SK-N-SH (cell line): Measurements from ENCODE around the gene FAM53A. TPM values are rescaled to one million over a fixed set of nuclear protein-coding genes. Genes with fewer than 3 reads are reported as not detected.

ENCODE experiments used
- CTCF ChIA-PET: fragments of 300-600, 350-600 bp; formaldehyde crosslinking; extraction: SDS; loops from one replicate; lab custom pipeline; 2021; lab: Yijun Ruan, JAX
- POLR2A ChIA-PET: fragments of 350-600 bp; sonication (Branson Sonifier 250); formaldehyde crosslinking; extraction: SDS; loops from one replicate; lab custom pipeline; 2020; ENCODE audit warnings: antibody characterized with exemption, inconsistent platforms; lab: Yijun Ruan, JAX
- DNase-seq: peaks from one replicate; pipeline ENCODE4 v3.0.0; 2012
- H2AFZ ChIP-seq: fragments of 200-600 bp; sonication (generic); 2 replicates; pipeline ENCODE4 v1.8.1; 2016; ENCODE audit warnings: antibody characterized with exemption, mild to moderate bottlenecking, low read depth
- H3F3A ChIP-seq: fragments of 200-600 bp; sonication (generic); replicated peaks from 2 replicates; pipeline ENCODE3; 2016; ENCODE audit warnings: antibody characterized with exemption, mild to moderate bottlenecking; ENCODE audit not compliant: insufficient read depth
- H3K27ac ChIP-seq, 2 experiments: fragments of 200-500 bp in 1 of 2; fragments of 200-600 bp in 1 of 2; sonication (Bioruptor generic) in 1 of 2; sonication (generic), shearing (Covaris generic) in 1 of 2; 2 replicates each; pipeline versions ENCODE4 v1.5.1 to v1.6.1; 2014 to 2016; ENCODE audit warnings: low read depth in 2 of 2, inconsistent platforms in 1 of 2, low read length in 1 of 2, mild to moderate bottlenecking in 1 of 2, mixed read lengths in 1 of 2
- H3K27me3 ChIP-seq: fragments of 200-600 bp; sonication (generic), shearing (Covaris generic); 2 replicates; pipeline ENCODE4 v1.6.1; 2016; ENCODE audit warnings: mixed run types; ENCODE audit not compliant: insufficient read depth
- H3K36me3 ChIP-seq, 2 experiments: fragments of 200-500 bp in 1 of 2; fragments of 200-600 bp in 1 of 2; sonication (Bioruptor generic) in 1 of 2; sonication (generic) in 1 of 2; replicated peaks in 1 of 2; 2 replicates each; pipeline versions ENCODE3 to v1.5.1; 2014 to 2016; ENCODE audit warnings: low read length in 1 of 2, mild to moderate bottlenecking in 1 of 2; ENCODE audit not compliant: insufficient read depth in 2 of 2, control insufficient read depth in 1 of 2
- H3K4me1 ChIP-seq, 2 experiments: fragments of 200-500 bp in 1 of 2; fragments of 200-600 bp in 1 of 2; sonication (Bioruptor generic) in 1 of 2; sonication (generic), shearing (Covaris generic) in 1 of 2; 2 replicates each; pipeline versions ENCODE4 v1.5.1 to v1.6.1; 2014 to 2016; ENCODE audit warnings: low read depth in 1 of 2, low read length in 1 of 2, mixed run types in 1 of 2; ENCODE audit not compliant: insufficient read depth in 2 of 2, control insufficient read depth in 1 of 2
- H3K4me2 ChIP-seq: fragments of 200-600 bp; sonication (generic), shearing (Covaris generic); 2 replicates; pipeline ENCODE4 v1.6.1; 2017; ENCODE audit warnings: mixed run types
- H3K4me3 ChIP-seq, 2 experiments: fragments of 200-500 bp in 1 of 2; fragments of 200-600 bp in 1 of 2; sonication (Bioruptor generic) in 1 of 2; sonication (generic), shearing (Covaris generic) in 1 of 2; 2 replicates each; pipeline versions ENCODE4 v1.5.1 to v1.8.1; 2014 to 2016; ENCODE audit warnings: low read depth in 2 of 2, inconsistent platforms in 1 of 2, low read length in 1 of 2, mild to moderate bottlenecking in 1 of 2, mixed read lengths in 1 of 2, moderate library complexity in 1 of 2
- H3K79me2 ChIP-seq: fragments of 200-600 bp; sonication (generic); 2 replicates; pipeline ENCODE4 v1.8.1; 2017; ENCODE audit warnings: mild to moderate bottlenecking; ENCODE audit not compliant: insufficient read depth
- H3K9ac ChIP-seq: fragments of 200-600 bp; sonication (generic); 2 replicates; pipeline ENCODE4 v1.6.1; 2017; ENCODE audit warnings: mixed run types
- H3K9me2 ChIP-seq: fragments of 200-600 bp; sonication (generic); 2 replicates; pipeline ENCODE4 v1.6.1; 2017; ENCODE audit warnings: mixed run types
- H3K9me3 ChIP-seq: fragments of 200-600 bp; sonication (generic); 2 replicates; pipeline ENCODE4 v1.6.1; 2017; ENCODE audit warnings: mixed run types, mild to moderate bottlenecking, moderate library complexity
- H4K20me1 ChIP-seq: fragments of 200-600 bp; sonication (generic); 2 replicates; pipeline ENCODE4 v1.6.1; 2017; ENCODE audit warnings: mild to moderate bottlenecking, mixed run types; ENCODE audit not compliant: insufficient read depth
- CHD2 ChIP-seq: fragments of 150-350 bp; IDR thresholded peaks from 2 replicates; pipeline ENCODE4 v1.6.1; 2018; ENCODE audit warnings: low read length; ENCODE audit not compliant: partially characterized antibody
- CTCF ChIP-seq: fragments of 200-600 bp; sonication (generic); IDR thresholded peaks from 2 replicates; pipeline ENCODE4 v1.6.1; 2017; ENCODE audit warnings: antibody characterized with exemption, mild to moderate bottlenecking, moderate library complexity
- FOXJ3 ChIP-seq: sonication (generic); formaldehyde crosslinking; IDR thresholded peaks from 2 replicates; pipeline ENCODE4 v1.5.1; 2020; ENCODE audit warnings: mild to moderate bottlenecking, missing genetic modification reagents
- GABPA ChIP-seq: IDR thresholded peaks from 2 replicates; pipeline ENCODE4 v1.4.0; 2012; ENCODE audit warnings: low read depth, mild to moderate bottlenecking
- IRF3 ChIP-seq: fragments of 150-350 bp; IDR thresholded peaks from 2 replicates; pipeline ENCODE4 v1.6.1; 2016; ENCODE audit warnings: mild to moderate bottlenecking, low read depth, low read length
- JUND ChIP-seq: IDR thresholded peaks from 2 replicates; pipeline ENCODE4 v1.4.0; 2012
- MXI1 ChIP-seq: IDR thresholded peaks from 2 replicates; pipeline ENCODE4 v1.6.1; 2012; ENCODE audit warnings: mild to moderate bottlenecking, low read depth, low read length, improper control_type of control experiment
- NRF1 ChIP-seq: IDR thresholded peaks from 2 replicates; pipeline ENCODE4 v1.6.1; 2012; ENCODE audit warnings: low read depth, mild to moderate bottlenecking, low read length
- PBX3 ChIP-seq: IDR thresholded peaks from 2 replicates; pipeline ENCODE4; 2012
- POLR2AphosphoS5 ChIP-seq: IDR thresholded peaks from 2 replicates; pipeline ENCODE4 v1.6.1; 2012; ENCODE audit warnings: low read depth, low read length
- RAD21 ChIP-seq: IDR thresholded peaks from 2 replicates; pipeline ENCODE4 v1.6.1; 2012; ENCODE audit warnings: mild to moderate bottlenecking, low read length
- TAF1 ChIP-seq: IDR thresholded peaks from 2 replicates; pipeline ENCODE4 v1.6.1; 2012; ENCODE audit warnings: low read depth, mild to moderate bottlenecking, low read length, moderate library complexity, borderline replicate concordance
- TCF12 ChIP-seq: IDR thresholded peaks from 2 replicates; pipeline ENCODE4 v1.4.0; 2012
- ZBTB33 ChIP-seq: IDR thresholded peaks from 2 replicates; pipeline ENCODE4 v1.4.0; 2012; ENCODE audit warnings: low read depth, borderline replicate concordance
- WGBS: methylation state at CpG from one replicate; pipeline ENCODE4 v1.1.6; 2017; ENCODE audit warnings: low lambda C conversion rate; 5-methylcytosine and 5-hydroxymethylcytosine counted together
- polyA plus RNA-seq, 3 experiments: library from polyadenylated mRNA; depleted of rRNA; stranded (reverse); fragments of >200 nt; gene quantifications; 2 replicates each; pipeline ENCODE4 v1.2.3, GENCODE V29; 2012

Gene FAM53A
- polyA plus RNA-seq, 1 of the 3 experiments (the other 2 are of a cell fraction): 7.6 TPM

DNA sequence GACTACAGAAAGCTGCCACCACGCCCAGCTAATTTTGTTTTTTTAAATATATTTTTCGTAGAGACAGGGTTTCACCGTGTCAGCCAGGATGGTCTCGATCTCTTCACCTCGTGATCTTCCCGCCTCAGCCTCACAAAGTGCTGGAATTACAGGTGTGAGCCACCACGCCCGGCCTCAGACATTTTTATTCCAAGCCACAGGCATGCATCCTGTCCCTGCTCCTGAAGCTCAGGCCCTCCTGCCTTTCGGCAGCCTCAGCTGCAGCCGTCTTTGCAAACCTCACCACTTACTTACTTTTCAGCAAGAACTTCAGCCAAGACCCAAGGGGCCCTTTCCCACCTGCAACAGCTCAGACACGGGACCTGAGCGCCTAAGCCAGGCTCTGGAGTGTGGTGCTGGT, 26.0 kb downstream of the FAM53A start:
- H3K36me3 ChIP-seq: peaks cover 0 to 3% of the 10 kb centered on the region in 2 experiments
- no peaks in the 10 kb centered on the region for H3K79me2 ChIP-seq
- H3K9me2 ChIP-seq: no peaks in the 10 kb centered on the region
- POLR2A ChIA-PET: no interaction called here
- H3K27ac ChIP-seq: no peak overlapping the region
- TF ChIP-seq MXI1: no peak
- TF ChIP-seq CHD2: no peak
- no peak for TF ChIP-seq JUND
- no peak for TF ChIP-seq RAD21
- TF ChIP-seq PBX3: no peak
- no peak for TF ChIP-seq IRF3
- 84% methylated on average over 11 of the region's 12 CpGs for WGBS
- no peak for DNase-seq
- no peak overlapping the region for H3K4me3 ChIP-seq
- no peak overlapping the region for H3K9ac ChIP-seq
- CTCF ChIA-PET: interaction anchor here (0.8 to 1.5 kb wide), 3 partner anchors 11 to 347 kb away, joined by 3 to 4 read pairs (median 3); no protein-coding TSS in a partner anchor
- no peaks in the 10 kb centered on the region for H3K9me3 ChIP-seq
- no peaks in the 10 kb centered on the region; a peak in 1 of 4 replicates for H3K4me1 ChIP-seq
- H2AFZ ChIP-seq: no peak overlapping the region
- no peaks in the 10 kb centered on the region for H3K27me3 ChIP-seq
- H3K4me2 ChIP-seq: no peak overlapping the region
- no peaks in the 10 kb centered on the region for H4K20me1 ChIP-seq
- H3F3A ChIP-seq: no peaks in the 10 kb centered on the region

DNA sequence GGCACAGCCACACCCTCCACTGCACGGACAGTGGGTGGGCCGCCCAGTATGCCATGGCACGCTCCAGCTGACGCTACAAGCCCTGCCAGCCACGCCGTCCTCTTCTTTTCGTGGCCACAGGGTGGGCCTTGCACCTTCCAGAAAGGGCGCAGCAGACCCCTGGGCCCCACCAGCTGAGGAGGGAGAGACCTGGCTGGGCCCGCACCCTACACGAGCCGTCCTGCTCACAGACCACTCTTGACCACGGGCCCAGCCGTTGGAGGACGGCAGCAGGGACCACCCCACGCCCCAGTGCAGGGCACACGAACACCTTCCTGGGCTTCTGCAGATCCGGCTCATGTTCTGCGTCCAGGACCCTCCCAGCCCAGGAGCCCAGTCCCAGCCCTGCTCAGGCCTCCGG, 27.1 kb downstream of the FAM53A start:
- no peak overlapping the region for H2AFZ ChIP-seq
- no peak overlapping the region for H3K9ac ChIP-seq
- H3K36me3 ChIP-seq: peaks cover 0 to 3% of the 10 kb centered on the region in 2 experiments
- TF ChIP-seq JUND: no peak
- no peak for TF ChIP-seq CTCF
- no peak for TF ChIP-seq TAF1
- no peak for TF ChIP-seq ZBTB33
- no peak for TF ChIP-seq NRF1
- TF ChIP-seq MXI1: no peak
- TF ChIP-seq FOXJ3 (CRISPR knock-in tag): no peak
- no peak for TF ChIP-seq PBX3
- no peak for TF ChIP-seq GABPA
- TF ChIP-seq TCF12: no peak
- TF ChIP-seq POLR2AphosphoS5: no peak
- 87% methylated on average over 19 of the region's 19 CpGs for WGBS
- no peaks in the 10 kb centered on the region for H3F3A ChIP-seq
- H3K27me3 ChIP-seq: no peaks in the 10 kb centered on the region
- H4K20me1 ChIP-seq: no peaks in the 10 kb centered on the region
- no peaks in the 10 kb centered on the region for H3K9me3 ChIP-seq
- H3K79me2 ChIP-seq: no peaks in the 10 kb centered on the region
- DNase-seq: no peak
- ChIA-PET CTCF (no interaction called here), POLR2A (no interaction called here)
- no peak overlapping the region for H3K4me2 ChIP-seq
- H3K4me1 ChIP-seq: no peaks in the 10 kb centered on the region; a peak in 1 of 4 replicates
- H3K4me3 ChIP-seq: no peak overlapping the region
- no peak overlapping the region for H3K27ac ChIP-seq
- H3K9me2 ChIP-seq: no peaks in the 10 kb centered on the region
